Hepatocyte (in vitro differentiated cells): ENCODE measurements around the gene BRD2. TPM values are rescaled to one million over a fixed set of nuclear protein-coding genes. Genes with fewer than 3 reads are reported as not detected.

Experiments
- DNase-seq: peaks from one replicate; pipeline ENCODE4 v3.0.0-alpha.2; 2016; ENCODE audit warnings: low spot score
- H2AFZ ChIP-seq: fragments of 200-600 bp; sonication (generic); 2 replicates; pipeline ENCODE4 v1.6.0; 2016; ENCODE audit warnings: antibody characterized with exemption, mild to moderate bottlenecking
- H3K27ac ChIP-seq: fragments of 200-600 bp; sonication (generic); 2 replicates; pipeline ENCODE4 v1.5.1; 2016; ENCODE audit warnings: mild to moderate bottlenecking
- H3K27me3 ChIP-seq: fragments of 200-600 bp; sonication (generic); 2 replicates; pipeline ENCODE4 v1.6.1; 2016
- H3K36me3 ChIP-seq: fragments of 200-600 bp; sonication (generic); replicated peaks from 2 replicates; pipeline ENCODE4 v1.5.1; 2016; ENCODE audit warnings: low read depth; ENCODE audit not compliant: insufficient read depth
- H3K4me1 ChIP-seq: fragments of 200-600 bp; sonication (generic); 2 replicates; pipeline ENCODE4 v1.5.1; 2016; ENCODE audit warnings: mild to moderate bottlenecking, moderate library complexity; ENCODE audit not compliant: insufficient read depth
- H3K4me2 ChIP-seq: fragments of 200-600 bp; sonication (generic); 2 replicates; pipeline ENCODE4 v1.6.0; 2016
- H3K4me3 ChIP-seq: fragments of 200-600 bp; sonication (generic); 2 replicates; pipeline ENCODE4 v1.5.1; 2016; ENCODE audit warnings: mild to moderate bottlenecking
- H3K79me2 ChIP-seq: fragments of 200-600 bp; sonication (generic); 2 replicates; pipeline ENCODE4 v1.6.0; 2017; ENCODE audit warnings: mild to moderate bottlenecking
- H3K9me2 ChIP-seq: fragments of 200-600 bp; sonication (generic); replicated peaks from 2 replicates; pipeline ENCODE4 v1.6.0; 2017; ENCODE audit warnings: mild to moderate bottlenecking; ENCODE audit not compliant: insufficient read depth
- H3K9me3 ChIP-seq: fragments of 200-600 bp; sonication (generic); 2 replicates; pipeline ENCODE4 v1.5.1; 2016; ENCODE audit warnings: low read depth, mild to moderate bottlenecking
- H4K20me1 ChIP-seq: fragments of 200-600 bp; sonication (generic); 2 replicates; pipeline ENCODE4 v1.6.0; 2016; ENCODE audit warnings: mild to moderate bottlenecking; ENCODE audit not compliant: insufficient read depth, poor library complexity, severe bottlenecking
- EZH2 ChIP-seq: fragments of 200-600 bp; sonication (generic); IDR thresholded peaks from 2 replicates; pipeline ENCODE4 v1.6.1; 2016; ENCODE audit warnings: antibody characterized with exemption, mild to moderate bottlenecking, borderline replicate concordance
- EZH2phosphoT487 ChIP-seq: fragments of 200-600 bp; sonication (generic); IDR thresholded peaks from one replicate; pipeline ENCODE4 v1.6.1; 2018; ENCODE audit warnings: antibody characterized with exemption, mild to moderate bottlenecking, low read depth, moderate library complexity; ENCODE audit not compliant: unreplicated experiment, severe bottlenecking
- WGBS: methylation state at CpG from one replicate; pipeline ENCODE4 v1.1.6; 2016; ENCODE audit warnings: low lambda C conversion rate; ENCODE audit errors: missing lambda C conversion rate; 5-methylcytosine and 5-hydroxymethylcytosine counted together
- polyA plus RNA-seq: library from polyadenylated mRNA; unstranded; fragments of >200 nt; fragmentation: Nextera tagmentation; extraction: Ambion mirVana; gene quantifications from 2 replicates; pipeline ENCODE4 v1.2.1, GENCODE V29; 2016
- total RNA-seq: library from RNA; depleted of rRNA; stranded (reverse); fragments of >200 nt; gene quantifications from 2 replicates; pipeline ENCODE4 v1.2.3, GENCODE V29; 2014
- TF ChIP-seq, protein P1 (sequence below): fragments of 200-600 bp; sonication (generic); IDR thresholded peaks from 2 replicates; pipeline ENCODE4 v1.5.1; 2016; ENCODE audit warnings: antibody characterized with exemption, mild to moderate bottlenecking; ENCODE audit not compliant: poor library complexity

BRD2 gene
- total and polyA plus RNA-seq, 2 experiments from 2014 or later = 106 to 133 TPM

DNA sequence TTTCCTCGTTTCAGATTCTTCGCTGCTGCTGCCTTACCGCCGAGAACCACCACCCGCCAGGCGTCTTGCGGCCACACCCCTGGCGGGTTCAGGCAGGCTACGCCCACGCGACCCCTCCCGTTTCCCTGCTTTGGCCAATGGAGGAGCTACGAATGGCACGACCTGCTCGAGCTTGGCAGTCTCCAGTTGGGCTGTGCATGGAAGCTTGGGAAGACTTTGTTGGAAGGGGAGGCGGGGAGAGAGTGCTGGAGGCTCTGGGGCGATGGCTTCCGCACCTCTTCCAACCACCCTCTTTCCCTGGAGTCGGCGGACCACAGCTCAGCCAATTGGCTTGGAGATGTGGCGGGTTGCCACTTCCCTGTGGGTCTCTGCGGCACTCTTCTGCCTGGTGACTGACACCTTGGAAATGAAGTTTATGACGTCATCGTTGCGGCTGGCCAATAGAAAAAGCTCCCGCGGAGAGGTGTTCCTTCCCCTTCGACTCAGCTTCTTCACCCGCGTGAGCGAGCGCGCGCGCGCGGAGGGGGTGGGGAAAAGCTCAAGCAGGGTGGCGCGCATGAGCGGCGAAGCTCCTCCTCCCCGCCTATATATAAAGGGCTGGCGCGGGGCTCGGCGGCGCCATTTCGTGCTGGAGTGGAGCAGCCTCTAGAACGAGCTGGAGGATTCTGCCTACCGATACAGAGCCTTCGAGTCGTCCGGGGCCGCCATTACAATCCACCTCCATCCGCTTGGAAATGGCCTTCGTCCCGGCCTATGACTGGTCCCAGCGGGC is 3.4 kb downstream of the BRD2 start:
- peak overlapping the region; percentile 44 for H3K4me3 ChIP-seq
- H3K27ac ChIP-seq = peak overlapping the region; percentile 100
- H3K9me3 ChIP-seq = no peaks in the 10 kb centered on the region
- no peak overlapping the region for H2AFZ ChIP-seq
- no peak for TF ChIP-seq EZH2phosphoT487
- TF ChIP-seq, protein P1, sequence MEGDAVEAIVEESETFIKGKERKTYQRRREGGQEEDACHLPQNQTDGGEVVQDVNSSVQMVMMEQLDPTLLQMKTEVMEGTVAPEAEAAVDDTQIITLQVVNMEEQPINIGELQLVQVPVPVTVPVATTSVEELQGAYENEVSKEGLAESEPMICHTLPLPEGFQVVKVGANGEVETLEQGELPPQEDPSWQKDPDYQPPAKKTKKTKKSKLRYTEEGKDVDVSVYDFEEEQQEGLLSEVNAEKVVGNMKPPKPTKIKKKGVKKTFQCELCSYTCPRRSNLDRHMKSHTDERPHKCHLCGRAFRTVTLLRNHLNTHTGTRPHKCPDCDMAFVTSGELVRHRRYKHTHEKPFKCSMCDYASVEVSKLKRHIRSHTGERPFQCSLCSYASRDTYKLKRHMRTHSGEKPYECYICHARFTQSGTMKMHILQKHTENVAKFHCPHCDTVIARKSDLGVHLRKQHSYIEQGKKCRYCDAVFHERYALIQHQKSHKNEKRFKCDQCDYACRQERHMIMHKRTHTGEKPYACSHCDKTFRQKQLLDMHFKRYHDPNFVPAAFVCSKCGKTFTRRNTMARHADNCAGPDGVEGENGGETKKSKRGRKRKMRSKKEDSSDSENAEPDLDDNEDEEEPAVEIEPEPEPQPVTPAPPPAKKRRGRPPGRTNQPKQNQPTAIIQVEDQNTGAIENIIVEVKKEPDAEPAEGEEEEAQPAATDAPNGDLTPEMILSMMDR = no peak
- no peak for TF ChIP-seq EZH2
- H3K79me2 ChIP-seq = peaks cover 74% of the 10 kb centered on the region
- peaks cover 47% of the 10 kb centered on the region for H4K20me1 ChIP-seq
- DNase-seq = peak; percentile 99
- peaks cover 22% of the 10 kb centered on the region for H3K4me1 ChIP-seq
- no peaks in the 10 kb centered on the region for H3K36me3 ChIP-seq
- H3K9me2 ChIP-seq = no peaks in the 10 kb centered on the region
- no peaks in the 10 kb centered on the region for H3K27me3 ChIP-seq
- H3K4me2 ChIP-seq = peak overlapping the region; percentile 92
- WGBS = under 1% methylated on average over 56 of the region's 58 CpGs

- H3K27ac ChIP-seq = peak overlapping the region; percentile 59
- H4K20me1 ChIP-seq = peaks cover 55% of the 10 kb centered on the region
- no peaks in the 10 kb centered on the region for H3K9me2 ChIP-seq
- peak overlapping the region; percentile 92 for H3K4me2 ChIP-seq
- peak; percentile 37 for DNase-seq
- H3K9me3 ChIP-seq = no peaks in the 10 kb centered on the region
- H3K27me3 ChIP-seq = no peaks in the 10 kb centered on the region
- WGBS = 2% methylated on average over 69 of the region's 70 CpGs
- H3K4me1 ChIP-seq = peaks cover 24% of the 10 kb centered on the region
- peaks cover 76% of the 10 kb centered on the region for H3K79me2 ChIP-seq
- H3K36me3 ChIP-seq = no peaks in the 10 kb centered on the region
- peak overlapping the region; percentile 44 for H3K4me3 ChIP-seq
- H2AFZ ChIP-seq = no peak overlapping the region
- TF ChIP-seq, protein P1 = no peak
- TF ChIP-seq EZH2 (no peak), EZH2phosphoT487 (no peak)
These were observed 4.2 kb downstream of the BRD2 start for GRCh38 chr6:32972353-32973143.

GRCh38 chr6:32973144-32974015 is 5.0 kb downstream of the BRD2 start:
- Histone ChIP-seq H4K20me1 (peaks cover 63% of the 10 kb centered on the region), H3K79me2 (peaks cover 84% of the 10 kb centered on the region), H3K9me3 (no peaks in the 10 kb centered on the region), H3K9me2 (no peaks in the 10 kb centered on the region), H3K27ac (peak overlapping the region; percentile 59), H3K36me3 (no peaks in the 10 kb centered on the region), H3K4me2 (peak overlapping the region; percentile 92), H3K27me3 (no peaks in the 10 kb centered on the region), H3K4me3 (peak overlapping the region; percentile 44), H2AFZ (no peak overlapping the region), H3K4me1 (peaks cover 31% of the 10 kb centered on the region)
- TF ChIP-seq, protein P1 = no peak
- TF ChIP-seq EZH2phosphoT487 = no peak
- no peak for TF ChIP-seq EZH2
- WGBS = 1% methylated on average over 23 of the region's 23 CpGs
- peak; percentile 72 for DNase-seq
